ENCODE data around the gene CELA1.
A peak's percentile ranks its signal among the peaks of the same experiment; 100 is the strongest.

CELA1 gene

DNA sequence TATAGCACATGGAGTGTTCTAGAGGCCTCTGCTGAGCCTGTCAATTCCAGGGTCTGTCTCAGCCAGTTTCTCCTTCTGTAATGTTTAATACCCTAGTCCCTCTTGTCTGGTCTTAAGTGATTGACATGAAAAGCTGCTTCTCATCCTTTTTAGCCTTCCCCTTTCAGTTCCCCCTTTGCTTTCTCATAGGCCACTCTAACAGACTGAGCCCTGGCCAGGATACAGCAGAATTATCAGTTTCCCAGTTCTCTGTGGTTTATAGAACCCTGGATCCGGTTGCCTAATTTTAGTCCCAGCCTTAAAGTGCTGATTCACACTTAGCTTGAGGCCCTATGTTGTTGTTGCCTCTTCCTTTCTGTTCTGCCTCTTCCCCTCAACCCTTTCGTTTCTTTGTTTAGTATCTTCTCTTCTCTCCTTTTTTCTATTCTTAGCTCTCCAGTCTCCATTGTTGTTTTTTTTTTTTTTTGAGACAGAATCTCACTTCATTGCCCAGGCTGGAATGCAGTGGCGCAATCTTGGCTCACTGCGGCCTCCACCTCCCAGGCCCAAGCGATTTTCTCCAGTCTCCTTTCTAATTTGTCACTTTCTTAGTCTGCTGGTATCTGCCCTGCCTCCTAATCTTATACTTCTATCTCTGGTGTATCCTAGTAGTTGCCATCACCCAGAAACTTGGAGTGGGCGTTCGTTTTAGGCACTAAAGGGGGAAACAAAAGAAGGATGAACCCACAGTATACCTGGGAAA is 19.6 kb downstream of the CELA1 start:
- no peaks in the 10 kb centered on the region for H3K36me3 Mint-ChIP-seq (ENCODE audit: low read depth)
- DNase-seq = no peak
- no peaks in the 10 kb centered on the region for H3K9me3 Mint-ChIP-seq
- TF ChIP-seq CTCF (IDR thresholded peaks at IDR 0.05) = no peak
- H3K4me3 Mint-ChIP-seq = no peak overlapping the region
- H3K4me1 Mint-ChIP-seq = peaks cover 29% of the 10 kb centered on the region
- H3K27ac Mint-ChIP-seq = peak overlapping the region; percentile 47
- H3K27me3 Mint-ChIP-seq (ENCODE audit: low read depth, poor library complexity) = peaks cover 7% of the 10 kb centered on the region

DNA sequence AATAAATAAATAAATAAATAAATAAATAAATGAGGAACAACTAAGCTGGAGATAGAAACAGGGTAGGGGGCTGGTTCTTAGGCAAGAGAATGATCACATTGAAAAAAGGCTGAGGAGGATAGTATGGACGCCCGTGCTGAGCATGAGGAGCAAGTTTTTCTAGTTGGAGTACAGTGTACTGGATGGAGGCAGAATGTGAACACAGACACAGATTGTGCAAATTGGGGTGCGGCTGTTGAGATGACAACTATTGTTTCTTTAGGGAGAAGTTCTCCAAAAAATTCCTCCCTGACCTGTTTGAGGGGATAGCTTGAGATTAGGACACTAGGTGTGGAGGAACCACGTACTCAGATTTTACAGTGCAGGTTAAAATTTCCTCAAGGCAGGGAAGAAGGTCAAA is 21.5 kb downstream of the CELA1 start:
- no peak for DNase-seq
- Mint-ChIP-seq H3K4me1 (peaks cover 44% of the 10 kb centered on the region), H3K9me3 (no peaks in the 10 kb centered on the region), H3K4me3 (no peak overlapping the region), H3K27ac (no peak overlapping the region), H3K36me3 (ENCODE audit: low read depth) (no peaks in the 10 kb centered on the region), H3K27me3 (ENCODE audit: low read depth, poor library complexity) (peaks cover 7% of the 10 kb centered on the region)
- no peak for TF ChIP-seq CTCF (IDR thresholded peaks at IDR 0.05)

- no peak for DNase-seq
- Mint-ChIP-seq H3K27ac (peak within 1 kb of the TSS; percentile 36), H3K4me3 (no peak within 1 kb of the TSS), H3K27me3 (ENCODE audit: low read depth, poor library complexity) (peaks cover 4% of the 10 kb centered on the region), H3K36me3 (ENCODE audit: low read depth) (no peaks in the 10 kb centered on the region), H3K4me1 (peaks cover 37% of the 10 kb centered on the region), H3K9me3 (no peaks in the 10 kb centered on the region)
- no peak for TF ChIP-seq CTCF (IDR thresholded peaks at IDR 0.05)
Observed at GRCh38 chr12:51323966-51324895, 22.2 kb downstream of the CELA1 start, which contains the start of gene BIN2. Gene BIN2 (minus strand): TSS chr12:51324174. CDS start chr12:51324102, 72 bp downstream.

- H3K9me3 Mint-ChIP-seq = peaks cover 3% of the 10 kb centered on the region
- peaks cover 40% of the 10 kb centered on the region for H3K4me1 Mint-ChIP-seq
- H3K27ac Mint-ChIP-seq = no peak overlapping the region
- H3K27me3 Mint-ChIP-seq (ENCODE audit: low read depth, poor library complexity) = peaks cover 7% of the 10 kb centered on the region
- no peak overlapping the region for H3K4me3 Mint-ChIP-seq
- no peaks in the 10 kb centered on the region for H3K36me3 Mint-ChIP-seq (ENCODE audit: low read depth)
- no peak for DNase-seq
- no peak for TF ChIP-seq CTCF (IDR thresholded peaks at IDR 0.05)
Observed at GRCh38 chr12:51323317-51323960, 23.0 kb downstream of the CELA1 start.

DNA sequence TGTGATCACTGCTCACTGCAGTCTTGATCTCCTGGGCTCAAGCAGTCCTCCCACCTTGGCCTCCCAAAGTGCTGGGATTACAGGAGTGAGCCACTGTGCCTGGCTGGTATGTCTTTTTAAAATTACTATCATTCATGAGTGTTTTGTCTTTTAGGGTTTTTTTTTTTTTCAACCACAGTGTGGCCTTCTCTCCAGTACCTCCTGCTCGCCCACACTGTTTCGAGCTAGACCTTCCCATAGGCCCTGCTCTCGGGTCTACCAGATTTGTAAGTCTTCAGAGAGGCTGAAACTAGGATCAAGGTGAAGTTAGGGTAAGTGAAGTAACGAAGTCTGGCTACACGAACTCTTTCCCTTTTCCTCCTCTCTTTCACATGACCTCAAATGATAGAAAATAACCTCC is 24.0 kb downstream of the CELA1 start:
- Mint-ChIP-seq H3K4me1 (peaks cover 40% of the 10 kb centered on the region), H3K36me3 (ENCODE audit: low read depth) (no peaks in the 10 kb centered on the region), H3K27ac (no peak overlapping the region), H3K4me3 (no peak overlapping the region), H3K9me3 (peaks cover 3% of the 10 kb centered on the region), H3K27me3 (ENCODE audit: low read depth, poor library complexity) (peaks cover 7% of the 10 kb centered on the region)
- TF ChIP-seq CTCF (IDR thresholded peaks at IDR 0.05) = no peak
- DNase-seq = no peak

All from nephron progenitor cell (in vitro differentiated cells).